GM10248 (cell line): Measurements from ENCODE around the gene FSTL4.

ENCODE experiments used
- CTCF ChIA-PET: fragments of 300-600 bp; sonication (Branson Sonifier 250); formaldehyde crosslinking; extraction: SDS; loops from one replicate; lab custom pipeline; 2021; ENCODE audit warnings: antibody characterized with exemption; lab: Yijun Ruan, JAX
- POLR2A ChIA-PET: fragments of 350-650 bp; sonication (Branson Sonifier 250); formaldehyde crosslinking; extraction: SDS; loops from one replicate; lab custom pipeline; 2020; ENCODE audit warnings: antibody characterized with exemption; lab: Yijun Ruan, JAX
- DNase-seq: peaks from one replicate; pipeline ENCODE4 v3.0.0; 2012; ENCODE audit errors: extremely low spot score
- TF ChIP-seq, protein P1 (sequence below): IDR thresholded peaks from 2 replicates; pipeline ENCODE4 v1.5.1; 2012; ENCODE audit warnings: mild to moderate bottlenecking, low read depth; ENCODE audit errors: extremely low read depth, missing control alignments, control extremely low read depth

The FSTL4 gene

DNA sequence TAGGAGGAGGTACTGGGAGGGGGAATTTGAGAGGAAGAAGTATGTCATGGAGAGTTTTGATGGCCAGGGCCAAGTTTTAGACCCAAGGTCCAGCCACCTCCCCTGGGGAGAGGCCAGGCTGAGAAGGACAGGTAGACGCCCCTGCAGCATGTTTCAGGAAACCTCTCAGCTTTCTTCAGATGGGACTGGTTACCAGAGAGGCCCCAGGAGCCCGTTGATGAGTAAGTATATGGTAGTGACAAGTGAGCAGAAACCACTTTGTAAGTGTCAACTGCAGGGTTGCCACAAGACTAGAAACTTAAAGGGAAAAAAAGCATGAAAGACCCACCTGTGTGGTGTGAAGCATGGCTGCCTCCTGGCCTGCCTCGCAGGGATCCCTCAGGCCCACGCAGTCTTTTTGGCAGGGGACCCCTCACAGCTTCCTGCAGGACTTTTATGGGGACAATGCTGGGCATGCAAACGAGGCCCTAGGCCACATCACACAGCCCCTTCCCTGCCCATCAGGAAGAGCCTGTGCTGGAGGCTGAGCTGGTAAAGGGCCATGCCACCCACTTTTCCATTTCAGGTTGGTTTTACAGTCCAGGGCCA, 255.9 kb downstream of the FSTL4 start:
- TF ChIP-seq, protein P1, sequence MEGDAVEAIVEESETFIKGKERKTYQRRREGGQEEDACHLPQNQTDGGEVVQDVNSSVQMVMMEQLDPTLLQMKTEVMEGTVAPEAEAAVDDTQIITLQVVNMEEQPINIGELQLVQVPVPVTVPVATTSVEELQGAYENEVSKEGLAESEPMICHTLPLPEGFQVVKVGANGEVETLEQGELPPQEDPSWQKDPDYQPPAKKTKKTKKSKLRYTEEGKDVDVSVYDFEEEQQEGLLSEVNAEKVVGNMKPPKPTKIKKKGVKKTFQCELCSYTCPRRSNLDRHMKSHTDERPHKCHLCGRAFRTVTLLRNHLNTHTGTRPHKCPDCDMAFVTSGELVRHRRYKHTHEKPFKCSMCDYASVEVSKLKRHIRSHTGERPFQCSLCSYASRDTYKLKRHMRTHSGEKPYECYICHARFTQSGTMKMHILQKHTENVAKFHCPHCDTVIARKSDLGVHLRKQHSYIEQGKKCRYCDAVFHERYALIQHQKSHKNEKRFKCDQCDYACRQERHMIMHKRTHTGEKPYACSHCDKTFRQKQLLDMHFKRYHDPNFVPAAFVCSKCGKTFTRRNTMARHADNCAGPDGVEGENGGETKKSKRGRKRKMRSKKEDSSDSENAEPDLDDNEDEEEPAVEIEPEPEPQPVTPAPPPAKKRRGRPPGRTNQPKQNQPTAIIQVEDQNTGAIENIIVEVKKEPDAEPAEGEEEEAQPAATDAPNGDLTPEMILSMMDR, result no peak
- DNase-seq, result no peak
- POLR2A ChIA-PET, result no interaction called here
- CTCF ChIA-PET, result no interaction called here

DNA sequence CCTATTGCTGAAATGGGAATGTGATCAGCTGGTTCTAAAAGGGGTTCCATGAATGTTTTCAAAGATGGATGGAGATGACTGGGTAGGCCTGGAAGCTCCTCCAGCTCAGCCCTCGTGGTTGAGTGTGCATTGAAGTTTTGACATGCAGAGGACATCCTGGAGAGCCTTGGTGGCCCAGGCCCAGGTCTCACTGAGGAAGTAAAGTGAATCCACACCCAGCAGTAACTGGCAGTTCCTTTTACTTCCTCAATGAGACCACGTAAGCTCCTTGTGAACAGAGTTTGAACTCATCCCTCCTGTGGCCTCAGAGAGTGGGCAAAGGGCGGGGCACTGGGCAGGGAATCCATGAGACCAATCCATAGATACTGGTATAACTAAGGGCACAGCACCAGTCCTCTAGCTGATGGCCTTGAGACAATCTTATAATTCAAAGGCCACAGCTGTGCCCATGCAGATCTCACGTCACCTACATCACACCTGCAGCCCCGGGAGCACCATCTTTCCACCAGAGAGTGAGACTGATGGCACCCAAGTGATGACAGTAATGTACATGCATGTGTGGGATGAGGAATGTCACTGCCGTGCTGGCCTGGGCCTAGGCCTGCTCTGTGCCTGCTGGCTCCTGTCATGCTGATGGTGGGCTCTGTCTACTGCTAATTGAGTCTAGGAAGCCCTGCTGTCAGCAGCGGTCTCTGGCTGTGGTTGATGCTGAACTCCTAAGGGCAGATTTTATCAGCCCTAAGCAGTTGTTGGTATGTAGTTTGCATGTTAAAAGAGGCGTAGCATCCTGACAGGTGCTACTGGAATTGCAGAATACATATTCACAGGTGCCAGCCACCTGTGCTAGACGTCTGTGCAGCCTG, 257.8 kb downstream of the FSTL4 start:
- ChIA-PET POLR2A (no interaction called here), CTCF (interaction anchor here (1.3 to 1.9 kb wide), 2 partner anchors 12 to 33 kb away, joined by 4 to 9 read pairs; no protein-coding TSS in a partner anchor)
- TF ChIP-seq, protein P1, result no peak
- DNase-seq, result no peak

DNA sequence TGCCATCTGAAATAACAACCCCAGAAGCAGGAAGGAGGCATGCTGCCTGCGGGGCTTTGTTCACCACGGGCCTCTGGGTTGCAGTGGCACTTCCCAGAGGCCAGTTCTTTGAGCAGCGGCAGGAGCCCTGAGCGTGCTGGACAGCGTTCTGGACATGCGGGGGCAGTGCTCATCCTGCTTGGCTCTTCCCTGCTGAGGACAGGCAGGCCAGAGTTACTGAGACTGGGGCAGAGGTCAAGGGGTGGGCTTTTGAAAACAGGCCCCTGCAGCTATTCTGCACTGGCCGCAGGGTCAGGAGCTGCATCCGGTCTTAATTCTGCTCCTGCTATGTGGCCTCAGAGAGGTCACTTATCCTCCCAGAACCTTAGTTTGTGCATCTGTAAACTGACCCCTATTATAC, 258.6 kb downstream of the FSTL4 start:
- TF ChIP-seq, protein P1, result no peak
- POLR2A ChIA-PET, result no interaction called here
- CTCF ChIA-PET, result interaction anchor here (1.9 kb wide), 1 partner anchor 11 kb away, joined by 9 read pairs; no protein-coding TSS in a partner anchor
- no peak for DNase-seq

DNA sequence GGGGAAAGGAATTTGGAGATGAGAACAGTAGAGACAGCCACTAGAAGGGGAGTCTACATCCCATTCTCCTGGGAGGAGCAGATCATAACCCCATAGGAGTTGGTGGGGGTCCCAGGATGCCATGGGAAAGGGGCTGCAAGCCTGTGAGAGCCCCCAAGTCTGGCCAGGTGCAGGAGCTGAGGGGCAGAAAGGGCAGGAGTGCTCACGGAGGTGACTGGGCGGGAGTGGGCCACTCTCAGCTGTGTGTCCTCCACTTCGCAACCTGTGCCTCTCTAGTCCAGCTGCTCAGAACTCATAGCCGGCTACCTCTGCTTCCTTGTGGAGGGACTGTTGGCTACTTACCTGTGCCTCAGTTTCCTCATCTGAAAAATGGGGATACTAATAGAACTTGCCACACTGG, 263.9 kb downstream of the FSTL4 start:
- no peak for DNase-seq
- ChIA-PET POLR2A (no interaction called here), CTCF (interaction anchor here (1.2 to 1.3 kb wide), 2 partner anchors 13 to 238 kb away, joined by 3 to 4 read pairs; no protein-coding TSS in a partner anchor)
- TF ChIP-seq, protein P1, result no peak

DNA sequence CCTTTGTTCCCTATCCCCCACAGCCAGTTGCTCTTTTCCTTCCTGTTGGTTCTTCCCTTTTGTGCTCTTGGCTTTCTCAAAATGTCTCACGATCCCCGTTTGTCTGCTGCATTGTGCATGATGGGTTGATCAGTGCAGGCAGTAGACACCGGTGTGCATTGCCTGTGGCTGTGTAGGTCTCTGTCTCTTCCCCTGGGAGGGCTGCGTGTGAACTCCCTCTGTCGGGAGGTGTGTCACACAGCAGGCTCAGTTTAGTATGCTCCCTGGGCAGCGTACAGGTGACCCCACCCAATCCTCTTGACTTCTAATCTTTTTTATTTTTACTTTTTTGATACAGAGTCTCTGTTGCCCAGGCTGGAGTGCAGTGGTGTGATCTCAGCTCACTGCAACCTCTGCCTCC, 265.3 kb downstream of the FSTL4 start:
- TF ChIP-seq, protein P1, result peak; percentile 23
- DNase-seq, result peak; percentile 40
- ChIA-PET POLR2A (no interaction called here), CTCF (no interaction called here)

DNA sequence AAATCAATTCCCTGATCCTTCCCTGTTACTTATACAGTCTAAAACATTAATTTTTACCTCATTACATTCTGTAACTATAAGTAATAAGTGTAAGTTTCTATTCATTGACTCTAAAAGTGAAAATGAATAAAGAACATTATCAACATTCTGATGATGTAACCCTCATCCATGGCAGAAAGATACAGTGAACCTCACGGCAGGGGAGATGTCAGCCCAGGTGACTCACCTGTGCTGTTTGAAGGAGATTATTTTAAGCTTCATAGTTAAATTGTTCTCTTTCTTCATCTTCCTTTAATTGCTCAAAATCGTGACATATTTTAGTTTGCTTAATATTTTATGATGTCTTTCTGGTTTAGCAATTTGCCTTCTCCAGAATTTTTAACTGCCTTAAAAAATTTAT, 268.1 kb downstream of the FSTL4 start:
- TF ChIP-seq, protein P1, result no peak

More for the DNA sequence above, 268.1 kb downstream of the FSTL4 start:
- DNase-seq, result no peak
- CTCF ChIA-PET, result interaction anchor here (1.3 kb wide), 1 partner anchor 230 kb away, joined by 4 read pairs; no protein-coding TSS in a partner anchor
- POLR2A ChIA-PET, result no interaction called here
